Stimulated activated CD4-positive, alpha-beta T cell treated with anti-CD3 and anti-CD28 coated beads, Interleukin-4, amount 100 ng/mL, for 48 hours (primary cell): ENCODE data around the gene SH3BP1.
"Not testable (repeated sequence)": the region's sequence is repeated elsewhere in the genome, so short reads cannot be mapped to it uniquely, and the experiment has no call there.

Source experiments
- DNase-seq, 2 donors: peaks; one replicate each; pipeline ENCODE4 v3.0.0-alpha.2; 2020; ENCODE audit warnings: low read depth in 2 of 2

The SH3BP1 gene

DNA sequence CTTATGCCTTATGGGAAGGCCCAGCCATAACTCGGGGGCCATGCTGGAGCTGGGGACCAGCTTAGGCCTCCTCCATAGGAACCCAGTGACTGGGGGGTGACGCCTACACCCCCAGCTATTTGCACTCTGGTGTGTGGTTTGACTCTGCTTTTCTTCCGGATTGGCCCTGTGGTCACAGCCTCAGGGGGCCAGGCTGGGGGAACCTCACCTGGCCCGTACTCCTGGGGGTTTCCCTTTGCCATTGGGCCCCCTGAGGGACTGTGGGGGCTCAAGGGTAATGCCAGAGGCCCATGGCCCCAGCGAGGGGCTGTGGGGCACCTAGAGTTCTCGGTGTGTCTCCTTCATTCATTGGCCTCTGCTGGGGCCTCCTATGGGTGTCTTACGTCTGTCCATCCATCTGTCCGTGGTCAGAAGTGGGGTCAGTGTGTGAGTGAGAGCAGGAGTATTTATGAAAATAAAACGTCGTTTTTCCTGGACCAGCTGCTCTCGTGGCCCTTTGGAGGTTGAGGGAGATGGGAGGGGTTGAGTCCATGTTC lies 6.3 kb upstream of the SH3BP1 start:
- no peak for DNase-seq

DNA sequence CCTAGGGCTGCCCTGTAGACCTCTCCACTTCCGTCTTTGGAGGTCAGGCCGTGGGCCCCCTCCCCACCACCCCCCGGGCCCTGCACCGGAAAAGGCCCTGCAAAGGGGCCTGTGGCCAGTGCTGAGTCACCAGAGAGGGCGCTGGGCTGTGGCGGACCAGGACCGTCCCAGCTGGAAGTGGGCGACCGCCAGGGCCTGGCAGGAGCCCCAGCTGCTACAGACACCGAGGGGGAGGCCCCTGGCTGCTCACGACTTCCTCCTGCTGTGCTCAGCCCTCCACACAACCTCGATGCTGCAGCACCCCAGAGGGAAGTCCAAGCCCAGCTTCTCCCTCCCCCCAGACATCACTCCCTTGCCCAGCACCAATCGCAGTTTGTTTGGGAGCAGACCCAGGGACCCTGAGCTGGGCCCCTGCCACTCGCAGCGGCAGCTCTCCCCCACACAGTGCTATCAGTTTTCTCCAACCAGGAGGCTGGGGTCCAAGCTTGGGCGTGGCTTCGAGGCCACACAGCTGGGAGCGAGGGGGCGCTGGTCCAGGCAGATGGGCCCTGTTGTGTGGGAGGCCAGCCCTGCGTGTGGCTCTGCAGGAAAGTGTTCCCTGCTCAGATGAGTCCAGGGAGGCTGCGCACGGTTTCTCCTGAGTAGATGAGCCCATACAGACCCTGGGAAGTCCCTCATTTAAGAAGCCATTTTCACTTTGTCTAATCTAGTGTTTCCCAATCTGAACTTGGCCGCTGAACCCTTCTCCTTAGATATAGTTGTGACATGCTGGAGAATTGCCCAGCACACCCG lies 5.6 kb upstream of the SH3BP1 start:
- peak in 1 of 2 donors; percentile 59 for DNase-seq

DNA sequence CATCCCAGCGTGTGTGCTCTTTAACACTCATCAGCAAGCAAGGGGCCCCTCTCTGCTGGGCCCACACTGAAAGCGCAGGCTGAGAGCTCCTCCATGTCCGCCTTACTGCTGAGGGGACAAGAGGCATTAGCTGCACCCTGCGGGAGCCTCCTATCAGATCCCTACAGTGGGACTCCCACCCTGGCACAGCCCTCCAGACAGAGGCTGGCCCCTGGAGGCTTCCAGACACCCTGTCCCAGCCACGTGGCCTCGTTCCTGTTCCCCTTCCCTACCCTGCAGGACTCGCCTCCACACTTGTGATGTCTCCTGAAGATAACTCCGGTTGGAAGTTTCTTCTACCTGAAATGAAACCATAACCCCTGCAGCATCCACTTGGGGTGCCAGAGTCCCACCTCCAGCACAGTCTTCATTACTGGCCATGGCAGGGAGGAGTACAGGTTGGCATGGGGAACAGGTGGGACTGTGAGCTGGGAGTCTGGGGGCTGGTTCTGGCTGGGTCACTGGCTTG lies 5.0 kb upstream of the SH3BP1 start:
- no peak for DNase-seq

DNA sequence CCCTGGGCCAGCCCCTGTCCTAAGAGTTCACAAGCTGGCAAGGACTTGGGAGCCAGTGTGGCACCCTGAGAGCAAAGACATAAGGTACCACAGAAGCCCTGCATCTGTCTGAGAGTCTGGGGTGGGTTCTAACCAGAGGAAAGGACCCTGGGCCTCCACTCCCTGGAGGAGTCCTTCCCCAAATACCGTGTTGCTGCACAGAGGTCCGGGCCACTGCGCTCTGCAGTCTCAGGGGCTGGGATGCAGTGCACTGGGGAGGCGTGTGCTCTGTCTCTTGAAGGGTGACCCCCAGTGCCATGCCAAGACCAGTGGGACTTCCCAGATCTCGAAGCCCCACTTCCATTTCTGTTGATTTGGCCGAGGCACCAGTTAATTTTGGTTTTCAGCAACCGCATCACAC lies 4.3 kb upstream of the SH3BP1 start:
- no peak for DNase-seq

DNA sequence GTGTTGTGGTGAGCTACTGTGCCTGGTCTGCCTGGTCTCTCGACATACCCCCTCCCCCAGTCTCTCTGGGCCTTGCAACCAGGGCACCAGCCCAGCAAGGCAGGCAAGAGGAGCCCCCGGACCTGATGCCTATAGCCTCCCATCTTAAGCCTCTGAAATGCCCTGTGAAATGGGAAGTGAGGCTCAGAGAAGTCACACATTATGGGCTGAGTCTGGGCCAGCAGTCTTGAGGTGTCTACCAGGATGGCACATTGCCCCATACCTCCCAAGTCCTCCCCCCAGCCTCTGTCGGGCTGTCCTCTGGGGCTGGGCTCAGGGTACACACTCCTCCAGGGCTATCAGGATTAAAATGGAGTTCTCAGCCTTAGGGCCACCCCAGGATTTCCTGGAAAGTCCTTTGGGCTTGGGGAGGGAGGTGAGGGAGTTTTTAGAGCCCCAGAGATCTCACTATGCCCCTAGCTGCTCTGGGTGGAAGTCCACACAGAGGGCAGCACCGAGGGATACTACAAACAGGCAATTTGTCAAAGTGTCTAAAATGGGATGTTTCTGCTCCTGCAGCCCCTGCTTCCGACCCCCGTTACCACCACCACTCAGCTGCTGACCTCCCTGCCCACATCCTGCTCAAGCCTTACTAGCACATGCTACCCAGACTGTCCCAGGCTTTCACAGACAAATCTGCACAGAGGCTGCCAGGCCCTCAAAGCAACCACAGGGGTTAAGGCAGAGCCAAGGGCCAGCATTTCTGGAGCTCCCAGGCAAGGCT lies 3.1 kb upstream of the SH3BP1 start:
- DNase-seq = no peak

DNA sequence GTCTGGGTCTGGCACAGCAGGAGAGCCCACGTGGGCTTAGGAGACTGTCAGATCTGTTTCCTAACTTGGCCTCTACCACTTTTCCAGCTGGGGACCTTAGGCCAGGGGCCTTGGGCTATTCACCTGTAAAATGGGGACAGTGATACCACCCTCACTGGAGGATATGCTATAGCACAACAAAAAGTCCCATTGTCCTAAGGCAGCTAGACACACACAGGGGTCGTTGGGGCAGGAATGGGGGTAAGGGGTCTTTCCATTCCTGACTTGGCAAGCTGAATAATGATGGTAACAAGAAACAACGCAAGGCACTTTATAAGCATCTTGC lies 2.6 kb upstream of the SH3BP1 start:
- no peak for DNase-seq

DNA sequence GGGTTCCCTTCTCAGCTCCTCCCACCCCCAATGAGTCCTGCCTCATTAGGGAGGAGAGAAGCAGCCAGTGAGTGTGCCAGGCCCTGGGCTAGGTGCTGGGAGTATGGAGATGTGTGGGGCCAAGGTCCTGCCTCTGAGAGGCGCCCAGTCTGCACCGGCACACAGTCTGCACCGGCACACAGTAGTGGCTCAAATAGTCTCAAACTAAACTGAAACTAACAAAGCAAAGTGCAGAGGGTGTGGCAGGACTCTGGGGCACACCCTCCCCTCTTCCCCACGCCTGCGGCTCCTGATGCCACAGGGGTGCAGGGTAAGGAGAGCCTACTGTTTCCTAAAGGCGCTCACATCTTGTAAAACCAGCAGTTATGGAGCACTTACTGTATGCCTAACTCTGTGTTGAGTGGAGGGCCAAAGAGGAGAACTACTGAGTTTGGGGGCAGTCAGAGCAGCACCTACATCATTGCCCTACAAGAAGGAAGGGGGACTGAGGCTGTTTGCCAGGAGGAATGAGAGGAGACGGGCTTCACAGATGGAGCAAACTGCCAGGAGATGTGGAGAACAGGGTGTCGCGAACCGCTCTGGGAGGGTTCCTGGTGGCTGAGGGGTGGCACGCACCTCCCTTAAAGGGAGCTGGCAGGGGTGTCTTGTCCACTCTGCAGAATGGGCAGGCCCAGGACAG lies 939 bp upstream of the SH3BP1 start:
- DNase-seq = no peak

DNA sequence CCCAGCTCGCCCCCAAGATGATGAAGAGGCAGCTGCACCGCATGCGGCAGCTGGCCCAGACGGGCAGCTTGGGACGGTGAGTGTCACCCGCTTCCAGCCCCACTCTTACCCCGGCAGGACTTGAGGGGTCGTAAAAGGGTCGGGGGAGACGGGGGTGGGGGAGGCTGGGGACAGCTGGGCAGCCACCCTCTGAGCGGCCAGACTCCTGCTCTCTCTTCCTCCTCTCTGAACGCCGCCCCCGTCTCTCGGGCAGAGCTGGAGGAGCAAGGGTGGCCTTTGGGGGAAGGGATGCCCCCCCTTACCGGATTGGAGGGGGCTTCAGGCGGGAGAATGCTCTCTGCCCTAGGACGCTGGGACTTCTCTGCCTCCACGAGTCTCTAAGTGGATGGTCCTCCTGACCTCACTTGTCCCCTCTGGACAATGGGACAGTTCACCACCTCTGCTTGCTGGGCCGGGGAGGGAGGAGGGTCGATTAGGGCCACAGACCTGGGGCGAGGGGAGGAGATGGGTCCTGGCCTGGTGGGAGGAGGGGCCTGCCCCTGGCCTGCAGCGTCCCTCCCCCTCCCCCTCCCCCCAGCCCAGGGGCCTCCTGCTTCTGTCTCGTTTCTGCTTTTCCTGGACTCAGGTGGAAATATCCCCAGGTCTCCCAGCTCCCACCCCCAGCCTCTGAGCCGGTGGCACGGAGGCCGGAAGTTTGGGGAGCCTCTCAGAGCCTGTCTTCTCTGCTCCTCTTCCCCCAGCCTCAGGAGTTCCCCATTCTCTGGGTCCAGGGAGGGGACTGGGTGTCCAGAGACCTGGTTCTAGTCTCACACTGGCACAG lies 512 bp downstream of the SH3BP1 start:
- no peak for DNase-seq

DNA sequence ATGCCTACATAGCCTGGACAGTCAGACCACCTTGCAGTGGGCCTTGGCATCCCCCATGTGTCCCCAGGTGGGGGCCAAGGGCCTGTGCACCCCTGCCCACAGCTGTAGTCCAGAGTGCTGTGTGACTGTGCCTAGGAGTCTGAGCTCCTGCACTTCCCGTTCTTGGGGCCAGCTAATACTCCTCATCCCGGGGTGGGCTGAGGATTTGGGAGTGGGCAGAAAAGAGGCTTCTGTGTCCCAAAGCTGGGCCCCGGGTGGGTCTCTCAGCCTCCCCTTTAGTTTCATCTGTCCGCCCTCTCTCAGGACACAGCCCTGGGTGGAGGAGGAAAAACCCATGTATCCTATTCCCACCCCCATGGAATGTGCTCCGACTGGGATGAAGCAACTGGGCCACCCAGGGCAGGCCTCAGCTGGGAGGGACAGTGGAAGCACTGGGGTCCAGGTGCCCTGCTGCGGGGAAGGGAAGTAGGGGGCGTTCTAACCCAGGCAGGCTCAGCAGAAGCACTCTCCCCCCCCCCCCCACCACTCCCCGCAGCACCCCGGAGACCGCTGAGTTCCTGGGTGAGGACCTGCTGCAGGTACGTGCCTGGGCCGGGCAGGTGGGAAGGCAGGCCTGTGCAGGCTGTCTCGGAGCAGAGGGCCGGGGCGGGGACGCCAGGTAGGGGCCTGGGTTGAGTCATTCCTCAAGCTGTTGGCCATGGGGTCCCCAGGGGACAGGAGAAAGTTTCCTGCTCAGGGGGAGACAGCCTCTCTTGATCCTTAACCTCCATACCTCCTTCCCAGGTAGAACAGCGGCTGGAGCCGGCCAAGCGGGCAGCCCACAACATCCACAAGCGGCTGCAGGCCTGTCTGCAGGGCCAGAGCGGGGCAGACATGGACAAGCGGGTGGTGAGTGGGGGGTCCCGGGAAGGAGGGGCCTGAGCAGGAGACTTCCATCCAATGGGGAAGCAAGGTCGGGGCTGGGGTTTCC lies 1.4 kb downstream of the SH3BP1 start:
- DNase-seq = no peak

DNA sequence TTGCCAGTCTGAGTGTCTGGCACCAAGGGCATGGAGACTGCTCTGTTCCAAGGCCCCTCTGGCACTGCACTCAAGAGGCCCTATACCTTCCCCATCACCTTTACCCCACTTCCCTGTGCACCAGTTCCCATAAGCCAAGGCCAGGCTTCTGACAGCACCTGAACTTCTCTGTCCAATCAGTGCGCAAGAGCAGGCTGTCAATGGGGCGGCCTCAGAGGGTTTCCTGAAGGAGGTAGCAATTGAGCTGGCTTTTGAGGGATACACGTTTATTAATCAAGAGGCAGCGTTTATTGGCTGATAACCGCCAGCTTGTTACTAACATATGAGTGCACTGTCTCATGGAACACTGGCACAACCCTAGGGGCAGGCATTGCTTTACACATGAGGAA lies 2.1 kb downstream of the SH3BP1 start:
- no peak for DNase-seq

DNA sequence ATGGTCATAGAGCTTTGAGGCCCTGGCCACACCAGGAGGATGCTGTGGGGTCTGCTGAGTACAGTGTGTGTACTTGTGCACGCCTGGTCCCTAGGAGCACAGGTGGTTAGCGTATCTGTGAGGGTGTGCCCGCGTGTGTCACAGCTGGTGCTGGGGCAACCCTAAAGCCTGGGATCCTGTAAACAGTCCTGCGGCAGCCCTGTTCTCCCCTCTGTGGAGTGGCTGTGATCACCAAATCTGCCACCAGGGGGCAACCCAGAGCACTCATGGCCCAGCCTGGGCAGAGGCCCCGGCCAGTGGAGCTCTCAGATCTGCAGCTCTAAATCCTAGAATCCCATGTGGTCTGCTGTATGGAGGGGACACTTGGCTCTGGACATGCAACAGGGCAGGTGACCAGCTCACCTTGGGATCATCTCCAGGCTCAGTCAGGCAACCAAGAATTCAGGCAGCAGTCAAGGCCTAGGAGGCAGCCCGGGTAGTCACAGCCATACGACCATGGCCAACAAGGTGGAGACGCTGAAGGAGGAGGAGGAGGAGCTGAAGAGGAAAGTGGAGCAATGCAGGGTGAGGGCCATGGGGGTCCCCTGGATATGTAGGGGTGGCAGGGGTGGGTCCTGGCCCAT lies 3.9 kb downstream of the SH3BP1 start:
- peak; percentile 81 to 95 for DNase-seq

DNA sequence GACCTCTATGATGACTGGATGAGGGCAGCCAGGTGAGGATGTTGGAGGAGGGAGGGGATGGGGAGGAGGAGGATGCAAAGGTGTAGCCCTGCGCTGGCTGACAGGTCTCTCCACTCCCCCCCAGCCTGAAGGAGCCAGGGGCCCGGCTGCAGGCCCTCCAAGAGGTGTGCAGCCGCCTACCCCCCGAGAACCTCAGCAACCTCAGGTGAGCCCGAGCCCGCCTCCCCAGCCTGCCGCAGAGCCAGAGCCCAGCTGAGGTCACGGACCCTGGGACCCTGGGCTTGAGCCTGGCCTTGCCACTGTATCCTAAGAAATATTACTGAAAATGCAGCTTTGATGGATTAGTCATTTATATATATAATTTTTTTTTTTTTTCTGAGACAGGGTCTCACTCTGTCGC lies 7.8 kb downstream of the SH3BP1 start:
- DNase-seq = no peak

DNA sequence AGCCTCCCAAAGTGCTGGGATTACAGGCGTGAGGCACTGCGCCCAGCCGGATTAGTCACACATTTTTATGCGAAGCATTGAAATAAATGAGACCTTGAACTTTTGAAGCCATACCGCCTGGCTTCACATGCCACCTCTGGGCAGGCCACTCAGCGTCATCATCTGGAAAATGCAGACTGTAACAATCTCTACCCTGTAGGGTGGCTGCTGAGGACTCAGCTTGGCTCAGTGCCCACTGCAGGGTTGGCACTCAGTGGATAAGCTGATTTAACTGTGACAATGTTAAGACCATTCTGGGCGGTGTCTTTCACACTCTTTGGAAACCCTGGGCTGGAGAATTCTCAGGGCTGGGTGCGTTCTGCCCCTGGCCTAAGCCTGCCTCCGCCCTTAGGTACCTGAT lies 8.5 kb downstream of the SH3BP1 start:
- no peak for DNase-seq

DNA sequence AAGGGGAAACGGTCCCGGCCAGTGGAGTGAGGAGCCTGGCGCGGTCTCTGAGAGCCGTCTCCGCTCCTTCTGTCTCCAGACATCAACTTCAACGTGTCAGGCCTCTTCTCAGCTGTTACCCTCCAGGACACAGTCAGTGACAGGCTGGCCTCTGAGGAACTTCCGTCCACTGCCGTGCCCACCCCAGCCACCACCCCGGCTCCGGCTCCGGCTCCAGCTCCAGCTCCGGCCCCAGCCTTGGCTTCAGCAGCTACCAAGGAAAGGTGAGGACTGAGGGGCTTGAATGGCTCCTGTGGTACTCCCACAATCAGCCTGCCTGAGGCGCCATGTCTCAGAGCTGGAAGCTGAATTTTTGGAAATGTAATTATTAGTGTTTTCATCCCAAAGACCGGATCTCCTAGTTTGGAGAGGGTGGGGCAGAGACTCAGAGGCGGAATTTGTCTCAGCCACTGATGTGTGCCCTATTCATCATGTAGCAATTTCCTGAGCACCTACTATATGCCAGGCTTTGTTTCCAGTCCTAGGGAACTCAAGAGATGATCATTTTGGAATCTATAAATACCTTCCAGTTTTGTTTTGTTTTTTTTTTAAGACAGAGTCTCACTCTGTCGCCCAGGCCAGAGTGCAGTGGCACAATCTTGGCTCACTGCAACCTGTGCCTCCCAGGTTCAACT lies 11.1 kb downstream of the SH3BP1 start:
- no peak for DNase-seq

DNA sequence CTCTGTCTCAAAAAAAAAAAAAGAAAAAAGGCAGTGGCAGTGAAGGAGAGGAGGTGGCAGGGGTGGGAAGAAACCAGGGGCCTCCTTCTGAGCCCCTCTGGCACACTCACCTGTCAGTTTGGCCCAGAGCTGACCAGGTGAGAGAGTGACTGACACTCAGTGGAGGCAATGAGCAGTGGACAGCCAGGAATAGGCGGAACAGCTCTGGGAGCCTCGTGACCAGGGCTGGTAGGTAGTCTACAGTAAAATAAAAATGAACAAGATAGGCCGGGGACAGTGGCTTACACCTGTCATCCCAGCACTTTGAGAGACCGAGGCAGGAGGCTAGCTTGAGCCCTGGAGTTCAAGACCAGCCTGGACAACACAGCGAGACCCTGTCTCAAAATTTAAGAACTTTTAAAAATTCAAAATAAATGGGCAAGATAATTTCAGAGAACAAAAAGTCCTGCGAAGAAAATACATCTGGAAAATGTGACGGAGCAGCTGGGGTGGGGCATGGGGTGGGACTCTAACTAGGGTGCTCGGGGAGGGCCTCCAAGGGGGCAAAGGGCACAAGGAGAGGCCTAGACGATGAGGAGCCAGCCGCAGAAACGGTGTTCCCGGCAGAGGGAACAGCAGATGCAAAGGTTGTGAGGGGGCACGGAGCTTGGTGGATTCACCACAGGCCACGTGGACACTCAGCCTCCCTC lies 15.2 kb downstream of the SH3BP1 start:
- no peak for DNase-seq

DNA sequence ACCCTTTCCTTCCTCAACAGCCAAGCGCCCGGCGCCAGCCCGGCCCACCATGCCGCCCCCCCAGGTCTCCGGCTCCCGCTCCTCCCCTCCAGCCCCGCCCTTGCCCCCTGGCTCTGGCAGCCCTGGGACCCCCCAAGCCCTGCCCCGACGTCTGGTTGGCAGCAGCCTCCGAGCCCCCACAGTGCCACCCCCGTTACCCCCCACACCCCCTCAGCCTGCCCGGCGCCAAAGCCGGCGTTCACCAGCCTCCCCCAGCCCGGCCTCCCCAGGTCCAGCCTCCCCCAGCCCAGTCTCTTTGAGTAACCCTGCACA lies 15.7 kb downstream of the SH3BP1 start:
- DNase-seq = no peak

DNA sequence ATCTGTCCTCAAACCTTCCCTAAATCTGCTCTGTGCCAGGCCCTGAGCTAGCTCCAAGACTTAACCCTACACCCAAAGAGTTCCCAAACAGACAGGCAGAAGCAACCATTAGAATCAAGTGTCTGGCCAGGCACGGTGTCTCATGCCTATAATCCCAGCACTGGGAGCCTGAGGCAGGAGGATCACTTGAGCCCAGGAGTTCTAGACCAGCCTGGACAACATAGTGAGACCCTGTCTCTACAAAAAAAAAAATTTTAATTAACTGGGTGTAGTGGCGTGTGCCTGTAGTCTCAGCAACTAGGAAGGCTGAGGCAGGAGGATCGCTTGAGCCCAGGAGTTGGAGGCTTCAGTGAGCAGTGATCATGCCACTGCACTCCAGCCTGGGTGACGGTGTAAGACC lies 17.1 kb downstream of the SH3BP1 start:
- not testable (repeated sequence) for DNase-seq

DNA sequence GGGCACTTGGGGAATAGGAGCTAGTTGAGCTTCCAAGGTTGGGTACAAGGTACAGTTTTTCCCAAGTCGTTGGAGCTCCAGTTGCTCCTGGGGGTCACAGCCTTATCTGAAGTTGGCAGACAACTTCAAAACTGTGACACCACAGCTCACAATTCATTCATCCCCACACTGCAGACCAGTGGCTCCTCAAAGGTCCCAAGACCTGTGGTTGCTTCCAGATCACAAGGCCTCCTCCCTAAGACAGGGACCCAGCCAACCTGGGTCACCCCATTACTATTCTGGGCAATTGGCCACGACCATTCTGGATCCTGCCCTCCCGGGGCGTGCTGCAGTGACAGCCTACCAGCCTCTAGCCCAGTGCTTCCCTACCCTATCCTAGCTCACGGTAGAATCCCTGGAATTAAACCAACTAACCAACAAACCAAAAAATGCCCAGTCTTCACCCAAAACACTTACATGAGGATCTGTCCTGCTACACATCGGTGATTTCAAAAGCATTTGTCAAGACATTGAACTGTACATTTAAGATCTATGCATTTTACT lies 18.2 kb downstream of the SH3BP1 start:
- DNase-seq = no peak
